Osteoblast (primary cell): ENCODE measurements around the gene FBXO28. TPM values are rescaled to one million over a fixed set of nuclear protein-coding genes. Genes with fewer than 3 reads are reported as not detected.

Experiments
- DNase-seq: peaks from one replicate; pipeline ENCODE4 v3.0.0; 2011; ENCODE audit warnings: low spot score, mixed read lengths; ENCODE audit not compliant: insufficient read length; ENCODE audit errors: missing footprints
- H2AFZ ChIP-seq: 2 replicates; pipeline ENCODE4 v1.6.0; 2011; ENCODE audit warnings: mild to moderate bottlenecking, low read length
- H3K27ac ChIP-seq: 2 replicates; pipeline ENCODE4 v1.5.1; 2011; ENCODE audit warnings: mild to moderate bottlenecking, low read depth, low read length, moderate library complexity
- H3K27me3 ChIP-seq: 2 replicates; pipeline ENCODE4 v1.6.0; 2012; ENCODE audit warnings: mild to moderate bottlenecking, control low read depth, inconsistent platforms, low read length, moderate library complexity; ENCODE audit not compliant: insufficient read depth
- H3K36me3 ChIP-seq: 2 replicates; pipeline ENCODE4 v1.5.1; 2011; ENCODE audit warnings: mild to moderate bottlenecking, low read length, control low read depth, moderate library complexity; ENCODE audit not compliant: insufficient read depth
- H3K4me1 ChIP-seq: 2 replicates; pipeline ENCODE4 v1.5.1; 2011; ENCODE audit warnings: mild to moderate bottlenecking, low read length, control low read depth, moderate library complexity; ENCODE audit not compliant: insufficient read depth
- H3K4me2 ChIP-seq: 2 replicates; pipeline ENCODE4 v1.6.0; 2011; ENCODE audit warnings: mild to moderate bottlenecking, low read length; ENCODE audit not compliant: insufficient read depth
- H3K4me3 ChIP-seq: fragments of 200-600 bp; sonication (generic); 3 replicates; pipeline ENCODE4 v1.5.1; 2012; ENCODE audit warnings: mild to moderate bottlenecking, low read length, inconsistent platforms; ENCODE audit not compliant: insufficient read depth
- H3K79me2 ChIP-seq: 2 replicates; pipeline ENCODE4 v1.6.0; 2012; ENCODE audit warnings: mild to moderate bottlenecking, low read length, control low read depth, inconsistent platforms; ENCODE audit not compliant: insufficient read depth
- H3K9me3 ChIP-seq: 2 replicates; pipeline ENCODE4 v1.5.1; 2011; ENCODE audit warnings: low read depth, low read length, control low read depth
- H4K20me1 ChIP-seq: 2 replicates; pipeline ENCODE4 v1.6.0; 2012; ENCODE audit warnings: mild to moderate bottlenecking, low read length, control low read depth; ENCODE audit not compliant: insufficient read depth
- CTCF ChIP-seq: IDR thresholded peaks from 2 replicates; pipeline ENCODE4 v1.5.1; 2011; ENCODE audit warnings: mild to moderate bottlenecking, low read depth, low read length, moderate library complexity; ENCODE audit errors: extremely low read depth
- total RNA-seq: library from RNA; depleted of rRNA; stranded (reverse); fragments of >200 nt; gene quantifications from 2 replicates; pipeline ENCODE4 v1.2.3, GENCODE V29; 2012

FBXO28 gene
- total RNA-seq, 1 donor, result 35.5 TPM

- H3K27me3 ChIP-seq, result no peaks in the 10 kb centered on the region
- no peak for TF ChIP-seq CTCF
- no peak overlapping the region for H3K27ac ChIP-seq
- no peaks in the 10 kb centered on the region for H3K9me3 ChIP-seq
- H3K4me1 ChIP-seq, result peaks cover 13% of the 10 kb centered on the region
- H2AFZ ChIP-seq, result no peak overlapping the region
- H3K79me2 ChIP-seq, result peaks cover 92% of the 10 kb centered on the region
- no peaks in the 10 kb centered on the region for H3K36me3 ChIP-seq
- H3K4me3 ChIP-seq, result no peak overlapping the region
- H4K20me1 ChIP-seq, result peaks cover 26% of the 10 kb centered on the region
- DNase-seq, result no peak
- H3K4me2 ChIP-seq, result no peak overlapping the region
Observed at GRCh38 chr1:224118688-224119087, 4.8 kb downstream of the FBXO28 start.

DNA sequence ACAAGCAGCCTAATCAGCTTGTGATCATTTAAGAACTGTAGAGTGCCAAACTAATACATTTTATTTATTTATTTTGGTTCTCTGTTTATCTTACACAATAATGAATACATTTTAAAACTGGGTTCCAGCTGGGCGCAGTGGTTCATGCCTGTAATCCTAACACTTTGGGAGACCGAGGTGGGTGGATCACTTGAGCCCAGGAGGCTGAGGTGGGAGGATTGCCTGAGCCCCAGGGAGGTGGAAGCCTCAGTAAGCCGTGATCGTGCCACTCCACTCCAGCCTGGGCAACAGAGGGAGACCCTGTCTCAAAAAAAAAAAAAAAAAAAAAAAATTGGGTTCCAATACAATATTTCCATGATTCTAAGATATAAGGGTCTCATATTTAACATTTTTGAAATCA, 9.2 kb downstream of the FBXO28 start:
- no peaks in the 10 kb centered on the region for H3K27me3 ChIP-seq
- H3K4me2 ChIP-seq, result no peak overlapping the region
- TF ChIP-seq CTCF, result no peak
- H3K27ac ChIP-seq, result no peak overlapping the region
- H3K36me3 ChIP-seq, result no peaks in the 10 kb centered on the region
- H3K9me3 ChIP-seq, result no peaks in the 10 kb centered on the region
- H3K4me1 ChIP-seq, result peaks cover 11% of the 10 kb centered on the region
- no peak for DNase-seq
- peaks cover 92% of the 10 kb centered on the region for H3K79me2 ChIP-seq
- H4K20me1 ChIP-seq, result peaks cover 34% of the 10 kb centered on the region
- no peak overlapping the region for H2AFZ ChIP-seq
- H3K4me3 ChIP-seq, result no peak overlapping the region

DNA sequence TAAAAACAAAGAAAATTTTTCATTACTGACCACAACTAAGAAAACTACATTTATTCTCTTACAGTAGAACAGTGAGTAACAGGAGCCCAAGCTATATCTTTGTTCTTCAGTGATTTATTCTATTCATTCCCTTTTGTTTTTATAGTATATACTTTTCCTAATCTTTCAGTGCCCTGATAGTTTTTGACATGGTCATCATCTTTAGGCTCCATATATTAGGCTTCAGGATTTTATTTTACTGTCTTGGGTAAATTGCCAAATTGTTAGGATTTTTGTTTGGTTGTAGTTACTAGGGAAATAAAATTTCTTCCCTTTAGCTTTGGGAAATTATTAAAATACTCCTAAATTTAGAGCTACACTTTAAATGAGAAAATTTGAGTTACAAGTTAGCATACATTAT, 10.3 kb downstream of the FBXO28 start:
- no peak for DNase-seq
- peaks cover 94% of the 10 kb centered on the region for H3K79me2 ChIP-seq
- TF ChIP-seq CTCF, result no peak

DNA sequence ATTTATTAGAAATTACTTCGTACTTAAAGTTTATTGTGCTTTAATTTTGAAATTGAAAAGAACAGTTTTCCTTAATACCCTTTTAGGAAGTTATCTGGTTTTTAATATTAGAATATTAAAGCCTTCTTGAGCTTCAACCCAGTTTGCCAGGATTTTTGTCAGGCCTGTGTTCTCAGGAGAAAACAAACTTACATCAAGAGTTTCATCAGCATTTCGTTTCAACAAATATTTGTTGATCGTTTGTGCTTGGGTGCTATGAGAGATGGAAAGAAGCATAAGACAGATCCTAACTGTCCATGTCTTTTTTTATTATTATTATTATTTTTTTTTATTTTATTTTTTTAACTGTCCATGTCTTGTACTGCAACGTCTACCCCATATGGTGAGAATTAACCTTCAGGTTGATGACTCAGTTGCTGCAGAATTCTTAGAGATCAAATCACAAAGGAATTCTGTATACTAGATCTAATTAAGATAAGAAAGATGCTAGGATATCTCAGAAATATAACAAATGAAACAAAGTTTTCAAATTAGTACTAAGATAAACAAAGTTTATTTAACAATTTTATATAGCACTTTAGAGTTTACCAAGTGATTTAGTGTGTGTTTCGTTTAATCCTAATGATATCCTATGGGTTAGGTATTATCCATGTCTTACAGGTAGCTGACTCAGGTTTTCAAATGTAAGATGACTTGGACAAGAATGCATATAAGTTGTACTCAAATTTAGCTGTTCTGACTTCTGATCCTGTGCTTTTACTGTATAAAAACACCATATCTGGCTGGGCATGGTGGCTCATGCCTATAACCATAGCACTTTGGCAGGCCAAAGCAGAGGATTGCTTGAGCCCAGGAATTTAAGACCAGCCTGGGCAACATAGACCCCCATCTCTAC, 14.3 kb downstream of the FBXO28 start:
- DNase-seq, result no peak
- Histone ChIP-seq H3K4me2 (no peak overlapping the region), H3K36me3 (peaks cover 23% of the 10 kb centered on the region), H3K4me1 (peaks cover 16% of the 10 kb centered on the region), H2AFZ (no peak overlapping the region), H3K79me2 (peaks cover 62% of the 10 kb centered on the region), H3K27ac (peak overlapping the region; percentile 19), H3K27me3 (no peaks in the 10 kb centered on the region), H4K20me1 (peaks cover 30% of the 10 kb centered on the region), H3K4me3 (no peak overlapping the region), H3K9me3 (no peaks in the 10 kb centered on the region)
- TF ChIP-seq CTCF, result no peak

More for the DNA sequence above, 10.3 kb downstream of the FBXO28 start:
- H4K20me1 ChIP-seq, result peaks cover 42% of the 10 kb centered on the region
- H3K4me3 ChIP-seq, result no peak overlapping the region
- peaks cover 16% of the 10 kb centered on the region for H3K4me1 ChIP-seq
- H3K4me2 ChIP-seq, result no peak overlapping the region
- H3K27ac ChIP-seq, result no peak overlapping the region
- H3K9me3 ChIP-seq, result no peaks in the 10 kb centered on the region
- no peaks in the 10 kb centered on the region for H3K27me3 ChIP-seq
- H2AFZ ChIP-seq, result no peak overlapping the region
- no peaks in the 10 kb centered on the region for H3K36me3 ChIP-seq
